HTERT RPE-1 (cell line): ENCODE results near the gene CTRB2.

Source experiments
- in situ Hi-C: fragments of 300-500 bp; cut with MboI; formaldehyde crosslinking; loops from 4 replicates; pipeline ENCODE4 v1.14.3; 2020; ENCODE audit warnings: low sequenced_read_pairs

Gene CTRB2

GRCh38 chr16:75206749-75207451 lies at the start of gene CTRB2:
CTRB2 (minus strand) TSS chr16:75207161; CDS start chr16:75207141, 20 bp downstream.
- in situ Hi-C loops, result no loop called here

- in situ Hi-C loops, result no loop called here
These were observed 49.2 kb upstream of the CTRB2 start for GRCh38 chr16:75256059-75256571.

GRCh38 chr16:75254359-75254837 lies 47.4 kb upstream of the CTRB2 start:
- in situ Hi-C loops, result no loop called here

- in situ Hi-C loops, result no loop called here
These were observed 46.3 kb upstream of the CTRB2 start for GRCh38 chr16:75252946-75253911.

GRCh38 chr16:75252049-75252864 lies 45.3 kb upstream of the CTRB2 start:
- in situ Hi-C loops, result no loop called here

GRCh38 chr16:75251280-75252048 lies 44.5 kb upstream of the CTRB2 start, which contains the start of gene BCAR1:
BCAR1 (minus strand) TSS chr16:75251624; CDS start chr16:75251482, 142 bp downstream.
- in situ Hi-C loops, result no loop called here

GRCh38 chr16:75250809-75251279 lies 43.9 kb upstream of the CTRB2 start:
- in situ Hi-C loops, result no loop called here

- in situ Hi-C loops, result no loop called here
These were observed 43.3 kb upstream of the CTRB2 start for GRCh38 chr16:75250089-75250808.

- in situ Hi-C loops, result no loop called here
These were observed 42.5 kb upstream of the CTRB2 start for GRCh38 chr16:75249441-75249840.

- in situ Hi-C loops, result no loop called here
These were observed 41.8 kb upstream of the CTRB2 start for GRCh38 chr16:75248536-75249380.

- in situ Hi-C loops, result no loop called here
These were observed 41.2 kb upstream of the CTRB2 start for GRCh38 chr16:75248142-75248535.

GRCh38 chr16:75247249-75247648 lies 40.3 kb upstream of the CTRB2 start:
- in situ Hi-C loops, result no loop called here

- in situ Hi-C loops, result no loop called here
These were observed 39.7 kb upstream of the CTRB2 start for GRCh38 chr16:75246504-75247205.

GRCh38 chr16:75244844-75245758 lies 38.1 kb upstream of the CTRB2 start:
- in situ Hi-C loops, result no loop called here

- in situ Hi-C loops, result no loop called here
These were observed 37.4 kb upstream of the CTRB2 start for GRCh38 chr16:75244225-75244809.

- in situ Hi-C loops, result no loop called here
These were observed 36.8 kb upstream of the CTRB2 start for GRCh38 chr16:75243667-75244224.
